Mesendoderm (in vitro differentiated cells): ENCODE data around the gene ATAT1.

ENCODE experiments used
- DNase-seq: peaks from one replicate; pipeline ENCODE4 v3.0.0; 2013
- H2AK5ac ChIP-seq: 2 replicates; pipeline ENCODE4 v1.6.1; 2013; ENCODE audit warnings: low read length, inconsistent platforms
- H2BK120ac ChIP-seq: 2 replicates; pipeline ENCODE4 v1.6.1; 2013; ENCODE audit warnings: low read depth, mild to moderate bottlenecking, low read length, moderate library complexity, mixed read lengths
- H2BK15ac ChIP-seq: replicated peaks from 2 replicates; pipeline ENCODE4 v1.6.1; 2013; ENCODE audit warnings: low read depth, mild to moderate bottlenecking, moderate library complexity
- H2BK5ac ChIP-seq: 2 replicates; pipeline ENCODE4 v1.6.1; 2013; ENCODE audit warnings: low read length, inconsistent platforms
- H3K18ac ChIP-seq: 2 replicates; pipeline ENCODE4 v1.6.1; 2013; ENCODE audit warnings: mild to moderate bottlenecking, low read length, mixed read lengths
- H3K23ac ChIP-seq: one replicate; pipeline ENCODE4 v1.6.1; 2013; ENCODE audit warnings: low read length
- H3K27ac ChIP-seq: 2 replicates; pipeline ENCODE4 v1.5.1; 2013; ENCODE audit warnings: low read depth, mild to moderate bottlenecking, inconsistent platforms, low read length, moderate library complexity
- H3K27me3 ChIP-seq: 2 replicates; pipeline ENCODE4 v1.6.1; 2013; ENCODE audit warnings: low read length, control low read depth, mild to moderate bottlenecking, inconsistent platforms; ENCODE audit not compliant: insufficient read depth, poor library complexity
- H3K36me3 ChIP-seq: 2 replicates; pipeline ENCODE4 v1.6.1; 2013; ENCODE audit warnings: low read length, inconsistent platforms; ENCODE audit not compliant: control insufficient read depth, insufficient read depth
- H3K4ac ChIP-seq: one replicate; pipeline ENCODE4 v1.6.1; 2013; ENCODE audit warnings: low read depth, mild to moderate bottlenecking, low read length, moderate library complexity
- H3K4me1 ChIP-seq: 2 replicates; pipeline ENCODE4 v1.6.1; 2013; ENCODE audit warnings: low read depth, low read length, inconsistent platforms; ENCODE audit not compliant: control insufficient read depth
- H3K4me2 ChIP-seq: 2 replicates; pipeline ENCODE4 v1.6.1; 2013; ENCODE audit warnings: low read length
- H3K4me3 ChIP-seq: 2 replicates; pipeline ENCODE4 v1.5.1; 2013; ENCODE audit warnings: mild to moderate bottlenecking, low read length
- H3K56ac ChIP-seq: one replicate; pipeline ENCODE4 v1.6.1; 2013; ENCODE audit warnings: low read length
- H3K79me1 ChIP-seq: 2 replicates; pipeline ENCODE4 v1.6.1; 2013; ENCODE audit warnings: low read length, inconsistent platforms
- H3K79me2 ChIP-seq: 2 replicates; pipeline ENCODE4 v1.6.1; 2013; ENCODE audit warnings: mild to moderate bottlenecking, low read length; ENCODE audit not compliant: control insufficient read depth, insufficient read depth
- H3K9ac ChIP-seq: 2 replicates; pipeline ENCODE4 v1.6.1; 2013; ENCODE audit warnings: low read length, inconsistent platforms
- H4K5ac ChIP-seq: one replicate; pipeline ENCODE4 v1.6.1; 2013; ENCODE audit warnings: low read length
- H4K8ac ChIP-seq: one replicate; pipeline ENCODE4 v1.6.1; 2013; ENCODE audit warnings: low read depth, mild to moderate bottlenecking, control low read depth, low read length, moderate library complexity
- WGBS: extraction: QIAGEN DNeasy Blood & Tissue Kit; methylation state at CpG from one replicate; pipeline ENCODE4 v1.1.7; 2013; ENCODE audit warnings: low lambda C conversion rate, missing lambda C conversion rate; ENCODE audit not compliant: insufficient coverage; ENCODE audit errors: extremely low coverage; 5-methylcytosine and 5-hydroxymethylcytosine counted together

Gene ATAT1

DNA sequence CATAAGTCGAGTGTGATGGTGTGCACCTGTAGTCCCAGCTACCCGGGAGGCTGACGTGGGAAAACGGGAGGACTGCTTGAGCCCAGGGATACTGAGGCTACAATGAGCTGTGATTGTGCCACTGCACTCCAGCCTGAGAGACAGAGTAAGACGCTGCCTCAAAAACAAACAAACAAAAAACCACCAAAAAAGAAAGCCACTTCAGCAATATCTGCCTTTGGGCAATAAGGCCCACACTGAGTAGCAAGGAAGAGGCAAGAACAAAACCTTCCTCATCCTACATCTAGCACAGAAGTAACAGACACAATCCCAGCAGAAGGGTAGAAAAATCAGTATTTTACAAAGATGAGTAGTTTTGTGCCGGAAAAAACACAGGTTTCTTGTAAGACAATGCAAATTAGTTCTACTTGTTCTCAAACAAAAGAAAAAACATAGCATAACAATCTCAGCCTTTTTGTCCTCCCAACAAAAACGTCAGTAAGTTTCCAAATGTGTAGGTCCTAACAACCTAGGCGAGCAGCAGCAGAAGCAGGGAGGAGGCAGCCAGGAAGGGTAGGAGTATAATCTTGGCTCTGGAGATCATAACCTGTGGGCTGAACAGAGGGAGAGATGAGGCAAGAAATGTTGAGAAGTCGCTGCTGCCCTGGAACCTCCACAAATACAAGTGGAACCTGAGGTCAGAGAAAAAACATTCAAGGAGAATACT is 15.4 kb upstream of the ATAT1 start:
- Histone ChIP-seq H3K23ac (no peak overlapping the region), H3K18ac (no peak overlapping the region), H3K36me3 (peaks cover 11% of the 10 kb centered on the region), H3K9ac (no peak overlapping the region), H3K27ac (no peak overlapping the region), H3K4me1 (peaks cover 3% of the 10 kb centered on the region), H3K27me3 (no peaks in the 10 kb centered on the region), H3K79me2 (peaks cover 5% of the 10 kb centered on the region), H2BK5ac (no peak overlapping the region), H2AK5ac (no peak overlapping the region), H4K5ac (no peak overlapping the region), H3K79me1 (peaks cover 5% of the 10 kb centered on the region), H2BK120ac (no peak overlapping the region), H2BK15ac (no peak overlapping the region), H3K4me3 (no peak overlapping the region), H4K8ac (no peak overlapping the region), H3K56ac (no peak overlapping the region), H3K4ac (no peak overlapping the region), H3K4me2 (no peak overlapping the region)
- DNase-seq = no peak
- no CpG with 5 or more reads among the region's 9 CpGs for WGBS

DNA sequence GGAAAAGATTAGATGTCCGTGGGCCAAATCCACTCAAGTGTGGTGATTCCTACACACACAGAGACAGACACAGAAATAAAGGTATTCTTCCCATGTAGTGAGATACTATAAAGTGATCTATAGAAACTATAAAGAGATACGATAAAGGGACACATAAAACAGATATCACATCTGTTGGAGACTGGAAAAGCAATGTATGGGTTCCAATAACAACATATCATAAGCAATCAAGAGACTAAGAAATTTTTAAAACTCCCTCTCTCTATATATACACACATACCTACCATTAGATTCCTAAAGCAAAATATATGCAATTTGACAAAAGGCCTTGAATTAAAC is 14.8 kb upstream of the ATAT1 start:
- no peak overlapping the region for H3K18ac ChIP-seq
- no CpG with 5 or more reads among the region's 2 CpGs for WGBS
- no peak overlapping the region for H4K5ac ChIP-seq
- no peak overlapping the region for H2BK5ac ChIP-seq
- H2AK5ac ChIP-seq = no peak overlapping the region
- H3K79me2 ChIP-seq = peaks cover 10% of the 10 kb centered on the region
- no peak overlapping the region for H2BK15ac ChIP-seq
- H3K9ac ChIP-seq = no peak overlapping the region
- no peak overlapping the region for H3K23ac ChIP-seq
- DNase-seq = no peak
- peaks cover 9% of the 10 kb centered on the region for H3K36me3 ChIP-seq
- H3K27ac ChIP-seq = no peak overlapping the region
- peaks cover 3% of the 10 kb centered on the region for H3K4me1 ChIP-seq
- H3K27me3 ChIP-seq = no peaks in the 10 kb centered on the region
- no peak overlapping the region for H3K4ac ChIP-seq
- H3K79me1 ChIP-seq = peaks cover 5% of the 10 kb centered on the region
- no peak overlapping the region for H3K56ac ChIP-seq
- no peak overlapping the region for H3K4me2 ChIP-seq
- no peak overlapping the region for H3K4me3 ChIP-seq
- no peak overlapping the region for H4K8ac ChIP-seq
- H2BK120ac ChIP-seq = no peak overlapping the region

DNA sequence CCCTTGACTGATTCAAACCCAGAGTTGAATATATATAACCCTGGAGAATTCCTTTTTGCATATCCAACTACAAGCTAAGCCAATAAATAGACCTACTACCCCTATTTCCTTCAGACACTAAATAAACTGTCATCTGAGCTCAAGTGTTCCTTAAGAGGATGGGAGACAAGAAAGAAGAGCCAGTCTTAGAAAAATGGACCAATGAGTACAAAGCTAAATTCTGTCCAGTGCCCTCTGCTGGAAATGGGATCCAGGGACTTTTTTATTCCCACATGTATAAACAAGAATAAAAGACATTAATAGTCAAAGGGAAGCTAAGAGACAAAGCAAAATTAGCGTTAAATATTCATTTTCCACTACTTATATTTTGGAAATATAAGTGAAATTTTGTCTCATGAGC is 14.5 kb upstream of the ATAT1 start:
- H3K56ac ChIP-seq = no peak overlapping the region
- peaks cover 3% of the 10 kb centered on the region for H3K4me1 ChIP-seq
- no peak overlapping the region for H3K4me3 ChIP-seq
- H2BK5ac ChIP-seq = no peak overlapping the region
- H3K27me3 ChIP-seq = no peaks in the 10 kb centered on the region
- no peak overlapping the region for H3K18ac ChIP-seq
- H3K4ac ChIP-seq = no peak overlapping the region
- no peak overlapping the region for H3K9ac ChIP-seq
- no peak overlapping the region for H4K5ac ChIP-seq
- peaks cover 9% of the 10 kb centered on the region for H3K36me3 ChIP-seq
- no peak overlapping the region for H3K27ac ChIP-seq
- no peak overlapping the region for H3K23ac ChIP-seq
- no peak overlapping the region for H4K8ac ChIP-seq
- peaks cover 5% of the 10 kb centered on the region for H3K79me1 ChIP-seq
- no CpG with 5 or more reads among the region's 1 CpG for WGBS
- no peak overlapping the region for H3K4me2 ChIP-seq
- H2BK15ac ChIP-seq = no peak overlapping the region
- DNase-seq = no peak
- H3K79me2 ChIP-seq = peaks cover 12% of the 10 kb centered on the region
- no peak overlapping the region for H2AK5ac ChIP-seq
- H2BK120ac ChIP-seq = no peak overlapping the region

DNA sequence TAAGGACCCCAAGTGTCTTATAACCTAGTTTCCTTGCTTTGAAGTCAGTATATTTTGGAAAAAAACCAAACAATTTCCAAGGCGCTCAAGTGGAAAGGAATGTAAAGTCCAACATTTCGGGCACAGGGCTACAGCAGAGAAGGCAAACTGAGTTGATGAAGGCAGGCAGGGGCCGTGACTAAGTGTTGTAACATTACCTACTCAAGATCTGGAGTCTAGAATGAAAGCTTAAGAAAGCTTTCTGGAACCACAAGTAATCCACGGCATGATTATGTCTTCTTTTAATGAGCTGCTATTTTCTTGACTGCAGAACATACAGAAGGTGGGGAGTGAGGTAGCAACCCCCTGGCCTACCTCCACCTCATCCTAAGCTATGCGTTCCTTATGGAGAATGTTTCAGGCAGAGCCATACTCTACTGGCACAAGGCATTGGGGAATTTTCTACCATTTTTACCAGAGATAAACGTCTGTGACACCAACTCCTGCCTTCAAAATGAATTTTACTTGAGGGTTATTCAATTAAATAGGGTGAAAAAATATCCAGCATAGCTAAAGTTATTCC is 13.9 kb upstream of the ATAT1 start:
- Histone ChIP-seq H3K79me1 (peaks cover 5% of the 10 kb centered on the region), H3K27me3 (no peaks in the 10 kb centered on the region), H2BK5ac (no peak overlapping the region), H4K8ac (no peak overlapping the region), H3K27ac (no peak overlapping the region), H3K4ac (no peak overlapping the region), H3K4me3 (no peak overlapping the region), H3K23ac (no peak overlapping the region), H3K56ac (no peak overlapping the region), H3K18ac (no peak overlapping the region), H3K79me2 (peaks cover 12% of the 10 kb centered on the region), H3K4me1 (peaks cover 3% of the 10 kb centered on the region), H2BK120ac (no peak overlapping the region), H3K9ac (no peak overlapping the region), H3K36me3 (peaks cover 9% of the 10 kb centered on the region), H4K5ac (no peak overlapping the region), H3K4me2 (no peak overlapping the region), H2BK15ac (no peak overlapping the region), H2AK5ac (no peak overlapping the region)
- WGBS = no CpG with 5 or more reads among the region's 6 CpGs
- DNase-seq = no peak

DNA sequence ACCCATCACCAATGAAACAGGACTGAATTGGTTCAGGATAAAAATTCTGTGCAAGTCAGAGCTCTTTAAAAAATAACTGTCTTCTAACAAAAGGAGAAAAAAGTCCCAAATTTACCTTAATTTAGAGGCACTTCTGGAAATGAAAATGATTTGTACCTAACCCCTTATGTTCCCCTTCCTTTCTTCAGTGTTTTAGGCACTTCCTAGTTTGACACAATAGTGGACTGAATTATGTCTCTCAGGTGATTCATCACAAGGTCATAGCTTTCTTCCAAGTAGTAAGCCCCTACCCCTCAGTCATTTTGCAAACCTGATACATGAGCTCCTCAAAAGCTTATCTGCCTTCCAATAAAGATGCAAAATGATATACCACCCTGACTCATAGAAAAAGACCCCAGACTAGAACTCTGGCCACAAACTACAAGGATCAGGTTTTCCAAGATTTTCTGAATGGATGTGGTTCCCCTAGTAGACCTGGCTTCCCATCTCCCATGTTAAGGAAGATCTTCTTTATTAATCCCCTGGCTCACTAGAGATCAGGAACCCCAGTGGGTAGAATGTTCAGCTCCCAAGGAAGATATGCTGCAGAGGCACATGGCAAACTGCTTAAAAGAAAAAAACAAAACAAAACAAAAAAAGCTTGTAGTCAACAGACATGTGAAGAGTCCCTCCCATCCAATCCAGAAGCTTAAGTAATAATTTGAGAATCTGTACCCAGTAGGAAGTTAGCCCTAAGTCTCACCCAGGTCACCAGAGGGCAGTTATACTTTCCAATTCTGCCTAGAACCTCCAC is 13.2 kb upstream of the ATAT1 start:
- Histone ChIP-seq H3K27ac (no peak overlapping the region), H3K4ac (no peak overlapping the region)
- no peak for DNase-seq

More for the DNA sequence above, 13.2 kb upstream of the ATAT1 start:
- no peak overlapping the region for H3K23ac ChIP-seq
- H4K8ac ChIP-seq = no peak overlapping the region
- no peak overlapping the region for H2BK15ac ChIP-seq
- peaks cover 4% of the 10 kb centered on the region for H3K4me1 ChIP-seq
- no peak overlapping the region for H3K56ac ChIP-seq
- H2BK120ac ChIP-seq = no peak overlapping the region
- peak overlapping the region; percentile 10 for H3K4me2 ChIP-seq
- no peak overlapping the region for H4K5ac ChIP-seq
- peaks cover 7% of the 10 kb centered on the region for H3K79me1 ChIP-seq
- no peak overlapping the region for H2AK5ac ChIP-seq
- H3K18ac ChIP-seq = no peak overlapping the region
- peaks cover 9% of the 10 kb centered on the region for H3K36me3 ChIP-seq
- H2BK5ac ChIP-seq = no peak overlapping the region
- peak overlapping the region; percentile 19 for H3K9ac ChIP-seq
- peaks cover 14% of the 10 kb centered on the region for H3K79me2 ChIP-seq
- no peak overlapping the region for H3K4me3 ChIP-seq
- no peaks in the 10 kb centered on the region for H3K27me3 ChIP-seq
